OCI-LY1 (cell line): ENCODE data around the gene IL36RN.

Experiments used
- EZH2 ChIP-seq: fragments of 200-600 bp; sonication (generic), shearing (Covaris generic); IDR thresholded peaks from 2 replicates; pipeline ENCODE4 v1.8.0; 2017; ENCODE audit warnings: borderline replicate concordance, mixed run types, mild to moderate bottlenecking, antibody characterized with exemption, low read length, moderate library complexity, mixed read lengths
- TF ChIP-seq, protein P1 (sequence below): fragments of 200-600 bp; sonication (generic), shearing (Covaris generic); IDR thresholded peaks from 2 replicates; pipeline ENCODE4 v1.5.1; 2017; ENCODE audit warnings: mild to moderate bottlenecking, antibody characterized with exemption, low read length, moderate library complexity, mixed read lengths

DNA sequence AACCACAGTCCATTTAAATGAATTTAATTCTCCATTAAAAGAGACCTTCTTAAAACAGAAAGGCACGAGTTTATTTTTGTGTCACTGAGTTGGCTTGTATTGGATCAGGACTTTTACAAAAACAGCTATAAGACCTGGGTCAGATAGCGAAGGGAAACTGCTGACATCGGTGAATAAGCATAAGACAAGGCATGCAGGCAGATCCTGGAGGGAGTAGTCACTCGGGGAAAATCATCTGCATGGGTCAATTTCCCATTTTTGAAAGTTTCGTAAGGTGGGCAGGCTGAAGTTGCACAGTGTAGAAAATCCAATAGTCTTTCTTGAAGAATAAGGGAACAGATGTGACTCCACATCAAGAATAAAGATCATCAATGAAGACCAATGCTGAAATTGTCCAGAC is 19.3 kb upstream of the IL36RN start:
- TF ChIP-seq, protein P1, sequence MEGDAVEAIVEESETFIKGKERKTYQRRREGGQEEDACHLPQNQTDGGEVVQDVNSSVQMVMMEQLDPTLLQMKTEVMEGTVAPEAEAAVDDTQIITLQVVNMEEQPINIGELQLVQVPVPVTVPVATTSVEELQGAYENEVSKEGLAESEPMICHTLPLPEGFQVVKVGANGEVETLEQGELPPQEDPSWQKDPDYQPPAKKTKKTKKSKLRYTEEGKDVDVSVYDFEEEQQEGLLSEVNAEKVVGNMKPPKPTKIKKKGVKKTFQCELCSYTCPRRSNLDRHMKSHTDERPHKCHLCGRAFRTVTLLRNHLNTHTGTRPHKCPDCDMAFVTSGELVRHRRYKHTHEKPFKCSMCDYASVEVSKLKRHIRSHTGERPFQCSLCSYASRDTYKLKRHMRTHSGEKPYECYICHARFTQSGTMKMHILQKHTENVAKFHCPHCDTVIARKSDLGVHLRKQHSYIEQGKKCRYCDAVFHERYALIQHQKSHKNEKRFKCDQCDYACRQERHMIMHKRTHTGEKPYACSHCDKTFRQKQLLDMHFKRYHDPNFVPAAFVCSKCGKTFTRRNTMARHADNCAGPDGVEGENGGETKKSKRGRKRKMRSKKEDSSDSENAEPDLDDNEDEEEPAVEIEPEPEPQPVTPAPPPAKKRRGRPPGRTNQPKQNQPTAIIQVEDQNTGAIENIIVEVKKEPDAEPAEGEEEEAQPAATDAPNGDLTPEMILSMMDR: no peak
- TF ChIP-seq EZH2: no peak
